GM19395 (cell line): ENCODE data around the gene CHKA.

ENCODE experiments used
- ATAC-seq: cut with Tn5 transposase; IDR thresholded peaks from one replicate; pipeline ENCODE4 v1.9.1; 2021; ENCODE audit warnings: mild to moderate bottlenecking, moderate library complexity; ENCODE audit not compliant: unreplicated experiment

Gene CHKA

GRCh38 chr11:68121067-68121899, at the start of gene CHKA:
CHKA (minus strand) TSS chr11:68121388; CDS start chr11:68121177, 211 bp downstream.
- ATAC-seq, result peak; percentile 72

DNA sequence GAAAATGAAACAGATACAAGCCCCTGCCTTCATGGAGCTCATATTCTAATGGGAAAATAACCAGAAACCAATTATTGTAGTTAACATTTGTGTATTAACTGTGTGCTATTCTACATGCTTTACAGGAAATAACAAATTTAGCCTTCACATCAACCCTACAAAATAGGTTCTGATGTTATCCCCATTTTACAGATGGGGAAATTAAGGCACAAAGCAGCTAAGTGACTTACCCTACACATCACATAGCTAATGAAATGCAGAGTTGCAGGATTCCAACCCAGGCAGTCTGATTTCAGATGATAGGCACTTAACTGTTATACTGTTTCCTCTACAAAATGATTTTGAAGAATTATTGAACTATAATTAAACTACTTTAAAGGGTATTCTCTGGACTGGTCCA, 48.3 kb upstream of the CHKA start:
- ATAC-seq, result no peak

GRCh38 chr11:68168694-68169093, 47.5 kb upstream of the CHKA start:
- ATAC-seq, result no peak

- ATAC-seq, result no peak
These were observed 46.3 kb upstream of the CHKA start for GRCh38 chr11:68167474-68167873.

GRCh38 chr11:68166969-68167368, 45.8 kb upstream of the CHKA start:
- ATAC-seq, result no peak

DNA sequence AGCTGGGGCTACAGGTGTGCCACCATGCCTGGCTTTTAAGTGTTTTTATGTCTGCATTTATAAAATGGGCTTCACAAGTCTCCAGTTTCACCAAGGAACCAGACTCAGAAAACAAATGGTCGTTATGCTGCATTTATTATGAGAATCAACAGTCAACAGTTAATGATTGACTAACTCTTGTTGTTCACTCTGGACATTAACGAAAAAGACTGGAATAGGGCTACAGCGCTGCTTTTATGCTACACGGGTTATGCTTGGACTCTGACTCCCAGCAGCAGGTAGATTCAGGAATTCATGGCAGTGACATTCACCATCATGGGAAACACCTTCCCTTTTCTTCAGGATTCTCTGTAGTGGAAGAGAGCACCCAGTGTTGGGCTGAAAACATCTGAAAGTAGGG, 44.4 kb upstream of the CHKA start:
- ATAC-seq, result no peak

GRCh38 chr11:68164437-68164836, 43.2 kb upstream of the CHKA start:
- no peak for ATAC-seq

DNA sequence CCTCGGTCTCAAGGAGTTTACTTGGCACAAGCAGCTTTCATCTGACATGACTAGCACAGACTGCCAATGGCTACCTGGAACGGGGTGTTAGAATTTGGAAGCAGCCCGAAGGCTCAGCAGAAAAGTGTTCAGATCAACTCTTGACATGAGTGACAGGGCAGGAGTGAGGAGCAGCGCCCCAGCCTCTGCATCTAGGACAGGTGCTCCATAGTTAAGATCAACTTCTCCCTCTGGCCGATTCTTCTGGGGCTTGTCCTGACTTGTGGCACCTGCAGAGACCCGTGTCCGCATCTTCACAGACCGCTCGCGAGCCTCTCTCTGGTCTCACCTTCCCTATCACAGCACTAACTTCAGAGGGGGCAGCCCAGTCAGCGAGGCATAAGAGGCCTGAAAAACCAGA, 42.5 kb upstream of the CHKA start:
- no peak for ATAC-seq

GRCh38 chr11:68160100-68160695, 39.0 kb upstream of the CHKA start:
- ATAC-seq, result no peak

GRCh38 chr11:68159665-68160064, 38.5 kb upstream of the CHKA start:
- no peak for ATAC-seq

DNA sequence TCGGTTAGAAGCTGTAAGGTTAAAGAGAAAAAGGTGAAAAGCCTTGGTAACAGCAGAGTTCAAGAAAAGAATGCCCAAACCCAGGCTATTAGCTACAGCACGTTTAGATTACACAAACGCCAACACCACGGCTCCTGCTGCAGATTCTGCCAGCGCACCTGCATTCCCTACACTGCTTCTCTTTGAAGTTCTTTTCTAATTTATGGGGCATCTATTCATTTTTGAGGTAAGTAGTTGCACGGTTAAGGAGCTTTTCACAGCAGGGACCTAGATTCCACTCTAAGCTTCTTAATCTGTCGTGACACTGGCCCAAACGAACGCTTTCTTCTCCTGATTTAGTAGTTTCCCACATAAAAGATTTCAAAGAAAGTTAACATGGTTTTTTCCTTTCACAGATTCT, 38.0 kb upstream of the CHKA start:
- ATAC-seq, result no peak

- no peak for ATAC-seq
These were observed 37.4 kb upstream of the CHKA start for GRCh38 chr11:68158580-68158979.

DNA sequence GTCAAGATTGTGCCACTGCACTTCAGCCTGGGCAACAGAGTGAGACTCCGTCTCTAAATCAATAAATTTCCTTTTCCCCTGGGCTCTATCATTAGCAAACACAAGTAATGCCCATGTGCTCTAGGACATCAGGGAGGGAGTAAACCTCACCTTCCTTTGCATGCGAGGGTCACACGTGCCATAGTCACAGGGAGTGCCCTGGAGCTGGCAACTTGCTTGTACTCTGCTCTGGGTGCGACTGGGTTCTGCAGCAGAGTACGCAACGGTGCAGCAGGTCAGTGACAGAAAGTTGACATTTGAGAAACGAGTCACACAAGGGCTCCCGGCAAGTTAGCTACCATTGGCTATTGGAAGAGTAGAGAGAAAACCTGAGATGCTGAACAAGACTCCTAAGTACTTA, 32.6 kb upstream of the CHKA start:
- no peak for ATAC-seq

- no peak for ATAC-seq
These were observed 28.8 kb upstream of the CHKA start for GRCh38 chr11:68150037-68150436.

DNA sequence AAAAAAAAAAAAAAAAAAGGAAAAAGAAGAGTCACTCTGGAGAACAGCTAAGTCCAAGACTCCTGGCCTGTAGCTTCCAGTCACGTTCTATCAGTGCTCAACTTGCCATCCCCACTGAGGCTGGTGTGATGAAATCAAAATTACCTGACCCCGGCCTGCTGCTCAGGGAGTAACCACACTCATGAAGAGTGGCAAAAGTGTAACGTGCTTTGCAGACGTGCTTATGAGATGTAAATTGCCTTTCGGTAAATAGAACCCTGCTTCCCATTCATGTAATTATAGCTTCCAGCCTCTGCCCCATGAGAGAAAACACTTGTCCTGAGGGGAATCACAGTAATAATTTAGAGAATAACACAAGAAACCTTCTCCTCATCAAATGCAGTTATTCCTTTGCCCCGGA, 28.2 kb upstream of the CHKA start:
- no peak for ATAC-seq

DNA sequence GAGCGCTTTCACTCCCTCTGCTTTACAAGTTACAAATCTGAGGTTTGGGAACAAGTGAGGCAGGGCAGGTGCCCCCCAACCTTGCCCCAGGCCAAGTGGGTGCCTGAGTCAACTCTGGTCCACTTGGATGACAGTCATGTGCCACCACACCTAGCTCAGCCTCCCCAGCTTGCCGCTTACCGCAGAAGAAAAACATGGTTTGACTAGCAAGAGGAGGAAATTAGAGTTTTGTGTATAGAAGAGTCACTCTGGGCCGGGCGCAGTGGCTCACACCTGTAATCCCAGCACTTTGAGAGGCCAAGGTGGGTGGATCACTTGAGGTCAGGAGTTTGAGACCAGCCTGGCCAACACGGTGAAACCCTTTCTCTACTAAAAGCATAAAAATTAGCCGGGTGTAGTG, 27.7 kb upstream of the CHKA start:
- no peak for ATAC-seq

DNA sequence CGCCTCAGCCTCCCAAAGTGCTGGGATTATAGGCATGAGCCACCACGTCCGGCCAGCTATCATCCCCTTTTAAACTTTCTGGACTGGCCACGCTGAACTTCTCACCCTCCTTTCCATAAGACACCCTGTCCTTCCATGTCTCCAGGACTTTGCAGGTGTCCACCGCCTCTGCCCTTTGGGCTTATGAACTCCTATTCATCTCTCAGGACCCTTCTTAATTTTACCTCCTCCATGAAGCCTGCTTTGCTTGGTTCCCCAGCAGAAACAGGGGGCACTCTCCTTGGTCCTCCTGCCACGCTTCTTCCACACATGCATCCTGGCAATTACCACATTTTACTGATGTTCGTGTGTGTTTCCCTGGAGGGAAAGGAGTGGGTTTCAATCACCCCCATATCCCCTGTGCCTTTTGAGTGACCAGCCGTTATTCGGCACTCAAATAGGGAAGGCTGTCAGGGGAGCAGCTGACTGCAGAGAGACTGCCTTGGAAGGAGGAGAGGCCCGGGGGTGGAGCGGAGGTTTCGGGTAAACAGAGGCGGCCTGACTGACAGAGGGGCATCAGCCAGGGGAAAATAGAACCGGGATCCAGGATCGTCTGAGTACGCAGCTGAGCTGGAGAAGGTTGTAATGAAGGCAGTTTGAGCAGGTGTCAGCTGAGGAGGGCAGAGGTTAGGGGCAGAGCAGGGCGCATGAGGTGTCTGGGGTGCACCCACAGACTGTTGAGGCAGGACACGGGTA, 27.1 kb upstream of the CHKA start:
- ATAC-seq, result no peak

DNA sequence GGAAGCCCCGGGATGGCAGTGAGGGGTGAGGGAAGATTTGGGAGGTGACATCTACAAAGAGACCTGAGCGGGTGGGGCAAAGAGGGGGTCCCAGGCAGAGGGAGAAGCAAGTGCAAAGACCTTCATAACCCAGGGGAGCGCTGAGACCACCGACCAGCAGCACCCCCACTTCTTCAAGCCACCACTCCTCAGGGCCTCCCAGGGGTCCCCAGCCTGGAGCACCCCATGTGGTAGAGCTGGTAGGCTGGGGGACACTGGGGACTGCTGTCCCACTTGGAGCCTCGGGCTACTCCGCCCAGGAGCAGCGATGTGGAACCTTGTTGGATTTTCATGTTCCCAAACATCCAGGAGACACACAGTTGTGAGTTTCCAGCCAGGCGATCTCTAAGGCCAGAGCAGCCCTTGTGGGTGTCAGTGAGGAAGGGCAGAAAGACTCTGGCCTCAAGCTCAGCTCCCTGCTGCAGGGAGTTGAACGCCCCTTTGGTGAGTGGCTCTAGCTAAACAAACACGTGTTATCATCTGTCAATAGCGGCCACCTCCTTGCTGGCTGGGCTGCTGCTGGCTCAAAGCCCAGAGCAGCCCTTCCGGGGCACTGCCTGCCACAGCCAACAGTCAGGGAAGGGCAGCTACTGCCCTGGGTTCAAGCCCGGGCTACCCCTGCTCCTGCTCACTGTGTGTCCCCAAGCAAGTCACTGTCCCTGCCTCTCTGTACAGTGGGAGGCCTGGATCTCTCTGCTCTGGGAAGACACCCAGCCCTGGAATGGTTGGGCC, 25.7 kb upstream of the CHKA start:
- no peak for ATAC-seq

GRCh38 chr11:68146010-68146540, 24.9 kb upstream of the CHKA start:
- ATAC-seq, result no peak

DNA sequence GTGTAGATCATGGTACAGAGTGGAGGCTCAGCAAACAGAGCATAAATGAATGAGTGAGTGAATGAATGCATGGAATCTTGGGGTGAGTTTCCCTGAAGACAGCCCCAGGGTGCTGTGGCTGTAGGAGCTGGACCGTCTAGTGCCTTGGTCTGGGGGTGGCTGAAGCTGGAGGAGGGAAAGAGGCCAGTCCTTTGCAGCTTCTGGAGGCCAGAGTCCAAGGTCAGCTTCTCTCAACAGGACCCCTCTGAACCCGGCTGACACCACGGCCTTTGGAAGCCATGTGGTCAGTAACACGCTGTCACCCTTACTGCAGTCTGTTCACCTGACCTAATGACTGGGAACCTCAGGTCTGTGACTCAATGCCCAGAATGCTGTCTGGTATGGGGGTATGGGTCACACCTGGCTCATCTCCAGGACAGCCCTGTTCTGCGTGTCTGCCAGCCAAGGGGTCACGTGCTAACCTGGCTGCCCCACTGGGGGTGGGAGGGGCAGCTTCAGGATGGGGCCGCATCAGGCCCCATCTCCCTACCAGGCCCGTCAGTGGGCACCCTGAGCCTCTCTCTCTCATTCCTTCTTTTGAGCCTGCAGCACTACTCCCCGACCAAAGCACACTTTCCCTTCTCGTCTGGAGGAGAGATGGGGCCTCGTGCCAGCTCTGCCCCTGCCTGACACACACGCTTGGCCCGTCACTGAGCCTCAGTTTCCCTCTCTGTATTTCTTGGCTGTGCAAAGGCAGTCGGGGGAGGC, 24.1 kb upstream of the CHKA start:
- no peak for ATAC-seq
